Esophagus muscularis mucosa (tissue), 4 donors: Measurements from ENCODE around the gene FXYD4. TPM values are rescaled to one million over a fixed set of nuclear protein-coding genes. Genes with fewer than 3 reads are reported as not detected.
"Not testable (repeated sequence)": the region's sequence is repeated elsewhere in the genome, so short reads cannot be mapped to it uniquely, and the experiment has no call there.

ENCODE experiments used
- DNase-seq: peaks from one replicate; pipeline ENCODE4 v3.0.0-alpha.2; 2017; ENCODE audit errors: extremely low spot score
- H3K27ac ChIP-seq, 4 donors: fragments of 200-600 bp; sonication (generic); replicated peaks in 1 of 4; 1 replicate in 3 of 4; 2 replicates in 1 of 4; pipeline ENCODE4 v1.5.1; 2016 to 2019; ENCODE audit warnings: mild to moderate bottlenecking in 1 of 4
- H3K27me3 ChIP-seq, 4 donors: fragments of 200-600 bp; sonication (generic); one replicate each; pipeline versions ENCODE4 v1.5.1 to v1.6.0; 2016 to 2019
- H3K36me3 ChIP-seq, 4 donors: fragments of 200-600 bp; sonication (generic); one replicate each; pipeline ENCODE4 v1.5.1; 2016 to 2019
- H3K4me1 ChIP-seq, 4 donors: fragments of 200-600 bp; sonication (generic); one replicate each; pipeline ENCODE4 v1.5.1; 2016 to 2019
- H3K4me3 ChIP-seq, 4 donors: fragments of 200-600 bp; sonication (generic); 1 replicate in 2 of 4; 2 replicates in 2 of 4; pipeline ENCODE4 v1.5.1; 2016 to 2019; ENCODE audit warnings: mild to moderate bottlenecking in 4 of 4, moderate library complexity in 1 of 4
- H3K9me3 ChIP-seq, 4 donors: fragments of 200-600 bp; sonication (generic); 1 replicate in 3 of 4; 2 replicates in 1 of 4; pipeline ENCODE4 v1.5.1; 2016 to 2019
- EP300 ChIP-seq: sonication (generic); formaldehyde crosslinking; IDR thresholded peaks from one replicate; pipeline ENCODE4 v1.6.1; 2017; ENCODE audit warnings: antibody characterized with exemption
- POLR2A ChIP-seq: fragments of 450-650 bp; IDR thresholded peaks from one replicate; pipeline ENCODE4 v1.6.1; 2017; ENCODE audit warnings: antibody characterized with exemption, moderate library complexity, mild to moderate bottlenecking, low read depth
- POLR2AphosphoS5 ChIP-seq, 2 donors: sonication (generic); formaldehyde crosslinking; IDR thresholded peaks; one replicate each; pipeline ENCODE4 v1.6.1; 2017; ENCODE audit warnings: antibody characterized with exemption in 2 of 2
- WGBS: methylation state at CpG from one replicate; pipeline ENCODE4 v1.1.5; 2018; 5-methylcytosine and 5-hydroxymethylcytosine counted together
- intact Hi-C: fragments of 100-400 bp; cut with DNase I; formaldehyde crosslinking; loops from one replicate; pipeline ENCODE4 v1.15.1; 2023
- total RNA-seq, 4 donors: library from RNA; depleted of rRNA; stranded (reverse); fragments of >200 nt; gene quantifications; one replicate each; pipeline versions ENCODE4 v1.1.0 to v1.2.1, GENCODE V29; 2016
- TF ChIP-seq, protein P1 (sequence below), 3 experiments: fragments of 200-600 bp in 2 of 3; fragments of 450-650 bp in 1 of 3; sonication (generic) in 2 of 3; IDR thresholded peaks; one replicate each; pipeline ENCODE4 v1.5.1; 2017 to 2019; ENCODE audit warnings: antibody characterized with exemption in 3 of 3, mild to moderate bottlenecking in 2 of 3, moderate library complexity in 1 of 3

FXYD4 gene
- total RNA-seq, 4 donors from 2014 or later = not detected

DNA sequence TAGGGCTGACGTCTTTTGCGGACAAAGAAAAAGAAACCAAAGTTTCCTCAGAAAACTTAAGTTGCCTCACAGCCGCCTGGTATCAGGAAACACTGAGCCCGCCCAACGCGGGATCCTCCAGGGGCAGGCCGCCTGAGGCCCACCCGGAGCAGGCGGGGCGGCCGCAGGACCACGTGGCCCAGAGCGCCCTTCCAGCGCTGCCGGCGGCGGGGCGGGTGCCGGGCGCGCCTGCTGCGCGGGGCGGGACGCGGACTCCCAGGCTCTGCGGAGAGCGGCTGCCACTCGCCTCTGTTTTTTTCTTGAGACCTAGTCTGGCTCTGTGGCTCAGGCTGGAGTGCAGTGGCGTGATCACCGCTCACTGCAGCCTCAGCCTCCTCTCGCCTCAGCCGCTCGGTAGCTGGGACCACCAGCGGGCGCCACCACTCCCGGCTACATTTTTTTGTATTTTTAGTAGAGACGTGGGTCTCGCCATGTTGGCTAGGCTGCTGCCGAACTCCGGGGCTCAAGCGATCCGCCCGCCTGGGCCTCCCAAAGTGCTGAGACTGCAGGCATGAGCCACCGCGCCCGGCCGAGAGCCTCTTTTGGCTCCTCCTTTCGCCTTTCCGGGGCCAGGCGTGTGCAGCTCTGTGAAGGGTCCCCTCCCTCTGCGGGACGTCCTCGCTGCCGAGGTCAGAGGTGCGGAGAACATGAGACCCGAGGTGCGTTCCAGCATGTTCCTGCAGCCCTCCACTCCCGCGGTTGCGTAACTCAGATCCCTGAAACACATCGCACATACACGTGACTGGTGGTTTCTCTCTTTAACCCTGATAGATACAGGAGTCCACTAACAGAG lies 49.1 kb downstream of the FXYD4 start:
- Histone ChIP-seq H3K4me1 (peaks cover 12 to 23% (median 19%) of the 10 kb centered on the region in 4 donors), H3K27ac (peak overlapping the region; percentile 92 to 99 (median 98)), H3K4me3 (peak overlapping the region; percentile 59 to 70 (median 68)), H3K36me3 (no peaks in the 10 kb centered on the region), H3K27me3 (no peaks in the 10 kb centered on the region), H3K9me3 (no peaks in the 10 kb centered on the region)
- intact Hi-C loops = loop anchor here (1.0 kb wide), 1 partner anchor 15 kb away; no protein-coding TSS in a partner anchor
- DNase-seq = peak; percentile 96
- WGBS = under 1% methylated on average over 32 of the region's 63 CpGs
- TF ChIP-seq POLR2A (peak; percentile 73), EP300 (no peak), POLR2AphosphoS5 (IDR thresholded peaks at IDR 0.05) (peak; percentile 79 to 91)
- TF ChIP-seq, protein P1, sequence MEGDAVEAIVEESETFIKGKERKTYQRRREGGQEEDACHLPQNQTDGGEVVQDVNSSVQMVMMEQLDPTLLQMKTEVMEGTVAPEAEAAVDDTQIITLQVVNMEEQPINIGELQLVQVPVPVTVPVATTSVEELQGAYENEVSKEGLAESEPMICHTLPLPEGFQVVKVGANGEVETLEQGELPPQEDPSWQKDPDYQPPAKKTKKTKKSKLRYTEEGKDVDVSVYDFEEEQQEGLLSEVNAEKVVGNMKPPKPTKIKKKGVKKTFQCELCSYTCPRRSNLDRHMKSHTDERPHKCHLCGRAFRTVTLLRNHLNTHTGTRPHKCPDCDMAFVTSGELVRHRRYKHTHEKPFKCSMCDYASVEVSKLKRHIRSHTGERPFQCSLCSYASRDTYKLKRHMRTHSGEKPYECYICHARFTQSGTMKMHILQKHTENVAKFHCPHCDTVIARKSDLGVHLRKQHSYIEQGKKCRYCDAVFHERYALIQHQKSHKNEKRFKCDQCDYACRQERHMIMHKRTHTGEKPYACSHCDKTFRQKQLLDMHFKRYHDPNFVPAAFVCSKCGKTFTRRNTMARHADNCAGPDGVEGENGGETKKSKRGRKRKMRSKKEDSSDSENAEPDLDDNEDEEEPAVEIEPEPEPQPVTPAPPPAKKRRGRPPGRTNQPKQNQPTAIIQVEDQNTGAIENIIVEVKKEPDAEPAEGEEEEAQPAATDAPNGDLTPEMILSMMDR (IDR thresholded peaks at IDR 0.05) = peak in 1 of 3 experiments; percentile 16

DNA sequence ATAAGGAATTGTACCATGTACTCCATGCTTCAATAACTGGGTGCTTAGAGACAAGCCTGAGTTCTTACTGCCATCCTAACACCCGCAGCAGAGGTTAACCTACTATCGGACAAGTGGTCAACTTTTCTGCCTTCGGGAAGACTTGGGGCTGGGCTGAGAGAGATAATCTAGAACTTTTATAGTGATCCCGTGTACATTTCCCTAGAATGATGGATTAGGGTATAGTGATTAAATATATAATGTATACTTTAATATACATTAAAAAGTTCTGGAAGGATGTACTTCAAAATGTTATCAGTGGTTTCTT lies 49.7 kb downstream of the FXYD4 start:
- no peak for DNase-seq
- H3K4me3 ChIP-seq = peak overlapping the region; percentile 59 to 70 (median 68)
- intact Hi-C loops = loop anchor here (1.0 kb wide), 1 partner anchor 14 kb away; no protein-coding TSS in a partner anchor
- no peaks in the 10 kb centered on the region for H3K9me3 ChIP-seq
- H3K36me3 ChIP-seq = no peaks in the 10 kb centered on the region
- TF ChIP-seq POLR2A (no peak), POLR2AphosphoS5 (IDR thresholded peaks at IDR 0.05) (no peak), EP300 (no peak)
- TF ChIP-seq, protein P1 (IDR thresholded peaks at IDR 0.05) = no peak
- H3K27me3 ChIP-seq = no peaks in the 10 kb centered on the region
- peak overlapping the region; percentile 92 to 99 (median 98) for H3K27ac ChIP-seq
- H3K4me1 ChIP-seq = peaks cover 12 to 23% (median 19%) of the 10 kb centered on the region in 4 donors
- WGBS = 27% methylated on average over 4 of the region's 4 CpGs

DNA sequence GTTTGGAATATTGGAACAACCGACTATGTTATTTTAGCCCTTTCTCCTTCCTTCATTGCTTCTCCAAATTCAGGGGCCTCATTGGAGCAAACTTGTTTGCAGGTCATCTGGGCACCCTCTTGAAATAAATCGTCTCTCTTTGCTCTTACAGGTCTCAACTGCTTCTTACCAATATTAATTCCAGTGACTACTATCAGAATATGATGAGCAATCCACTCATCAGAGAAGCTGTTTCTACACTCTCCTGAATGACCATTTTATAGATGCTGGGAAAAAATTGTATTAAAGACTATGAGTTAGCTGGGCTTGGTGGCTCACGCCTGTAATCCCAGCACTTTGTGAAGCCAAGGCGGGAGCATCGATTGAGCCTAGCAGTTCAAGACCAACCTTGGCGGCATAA lies 50.1 kb downstream of the FXYD4 start:
- TF ChIP-seq POLR2AphosphoS5 (IDR thresholded peaks at IDR 0.05) (no peak), POLR2A (no peak), EP300 (no peak)
- TF ChIP-seq, protein P1 (IDR thresholded peaks at IDR 0.05) = no peak
- WGBS = 90% methylated on average over 5 of the region's 6 CpGs
- Histone ChIP-seq H3K4me3 (peak overlapping the region in 3 of 4 donors; percentile 67 to 70 (median 68)), H3K4me1 (peaks cover 12 to 23% (median 19%) of the 10 kb centered on the region in 4 donors), H3K27ac (peak overlapping the region; percentile 92 to 99 (median 98)), H3K27me3 (no peaks in the 10 kb centered on the region), H3K9me3 (no peaks in the 10 kb centered on the region), H3K36me3 (no peaks in the 10 kb centered on the region)
- intact Hi-C loops = loop anchor here (1.0 kb wide), 1 partner anchor 14 kb away; no protein-coding TSS in a partner anchor
- no peak for DNase-seq

DNA sequence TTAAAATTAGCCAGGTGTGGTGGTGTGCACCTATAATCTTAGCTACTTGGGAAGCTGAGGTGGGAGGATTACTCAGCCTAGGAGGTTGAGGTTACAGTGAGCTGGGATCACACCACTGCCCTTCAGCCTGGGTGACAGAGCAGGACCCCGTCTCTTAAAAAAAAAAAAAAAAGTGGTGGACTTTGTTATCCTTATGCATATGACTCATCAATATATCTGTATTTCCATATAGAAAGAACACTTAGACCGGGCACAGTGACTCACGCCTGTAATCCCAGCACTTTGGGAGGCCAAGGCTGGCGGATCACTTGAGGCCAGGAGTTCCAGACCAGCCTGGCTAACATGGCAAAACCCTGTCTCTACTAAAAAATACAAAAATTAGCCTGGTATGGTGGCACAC lies 50.5 kb downstream of the FXYD4 start:
- WGBS = 94% methylated on average over 4 of the region's 4 CpGs
- H3K27me3 ChIP-seq, H3K4me3 ChIP-seq, H3K9me3 ChIP-seq, H3K36me3 ChIP-seq, DNase-seq: not testable (repeated sequence)
- intact Hi-C loops = loop anchor here (1.0 kb wide), 1 partner anchor 13 kb away; no protein-coding TSS in a partner anchor
- Histone ChIP-seq H3K27ac (peak overlapping the region; percentile 92 to 99 (median 98)), H3K4me1 (peaks cover 12 to 23% (median 19%) of the 10 kb centered on the region in 4 donors)

DNA sequence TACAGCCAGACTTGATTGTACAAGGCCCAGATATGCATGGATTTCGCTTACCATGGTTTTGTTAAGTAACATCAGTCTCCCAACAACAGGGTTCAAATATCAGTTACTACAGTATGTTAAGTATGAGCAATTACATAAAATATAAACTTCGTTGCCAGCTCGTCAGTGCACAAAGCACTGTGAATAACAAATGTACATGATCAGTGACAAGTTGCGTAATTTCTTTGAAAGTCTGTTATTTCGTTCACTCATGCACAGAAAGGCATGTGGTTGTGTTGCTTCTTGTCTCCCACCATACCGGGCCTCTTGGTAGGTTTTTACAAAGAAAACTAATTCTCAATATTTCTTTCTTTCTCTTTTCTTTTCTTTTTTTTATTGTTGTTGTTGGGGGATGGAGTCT lies 53.0 kb downstream of the FXYD4 start:
- peaks cover 12 to 23% (median 19%) of the 10 kb centered on the region in 4 donors for H3K4me1 ChIP-seq
- H3K27me3 ChIP-seq = no peaks in the 10 kb centered on the region
- WGBS = 80% methylated on average over 6 of the region's 6 CpGs
- H3K9me3 ChIP-seq = no peaks in the 10 kb centered on the region
- H3K27ac ChIP-seq = no peak overlapping the region
- no peaks in the 10 kb centered on the region for H3K36me3 ChIP-seq
- no peak for DNase-seq
- no peak overlapping the region for H3K4me3 ChIP-seq
- intact Hi-C loops = no loop called here
- TF ChIP-seq EP300 (no peak), POLR2AphosphoS5 (IDR thresholded peaks at IDR 0.05) (no peak), POLR2A (no peak)
- TF ChIP-seq, protein P1 (IDR thresholded peaks at IDR 0.05) = no peak
